Measurements from ENCODE around the gene RSRP1.

- TF ChIP-seq POLR2A (IDR thresholded peaks at IDR 0.05): no peak
- TF ChIP-seq CTCF (IDR thresholded peaks at IDR 0.05): no peak
These were observed 29.5 kb downstream of the RSRP1 start for GRCh38 chr1:25217598-25218232.

Data from Peyer's patch (tissue), 4 donors.